AG04450 (cell line): Measurements from ENCODE around the gene DENR. TPM values are rescaled to one million over a fixed set of nuclear protein-coding genes. Genes with fewer than 3 reads are reported as not detected.
A peak's percentile ranks its signal among the peaks of the same experiment; 100 is the strongest.
"Not testable (repeated sequence)": the region's sequence is repeated elsewhere in the genome, so short reads cannot be mapped to it uniquely, and the experiment has no call there.

Source experiments
- CTCF ChIA-PET: fragments of 300-600, 350-600 bp; formaldehyde crosslinking; extraction: SDS; loops from one replicate; lab custom pipeline; 2022; ENCODE audit warnings: antibody characterized with exemption, inconsistent platforms; lab: Charles Lee
- POLR2A ChIA-PET: fragments of 350-600 bp; formaldehyde crosslinking; extraction: SDS; loops from one replicate; lab custom pipeline; 2021; ENCODE audit warnings: antibody characterized with exemption, inconsistent platforms; lab: Yijun Ruan, JAX
- DNase-seq: peaks from one replicate; pipeline ENCODE4 v3.0.0-alpha.2; 2011; ENCODE audit warnings: low read depth, low spot score
- H3K27ac ChIP-seq: one replicate; pipeline ENCODE4 v1.5.1; 2012; ENCODE audit warnings: low read depth, low read length, control low read depth
- H3K27me3 ChIP-seq: one replicate; pipeline ENCODE4 v1.6.0; 2012; ENCODE audit warnings: low read length; ENCODE audit not compliant: control insufficient read depth, insufficient read depth
- H3K4me3 ChIP-seq: 2 replicates; pipeline ENCODE4 v1.5.1; 2011; ENCODE audit warnings: mild to moderate bottlenecking, low read depth, low read length, control low read depth
- H3K9me3 ChIP-seq: 2 replicates; pipeline ENCODE4 v1.5.1; 2012; ENCODE audit warnings: low read length; ENCODE audit not compliant: control insufficient read depth, insufficient read depth
- polyA minus RNA-seq: library from RNA; depleted of rRNA, polyadenylated mRNA; stranded (reverse); fragments of >200 nt; gene quantifications from 2 replicates; pipeline ENCODE4 v1.2.3, GENCODE V29; 2011; rRNA and poly(A)+ RNA removed
- polyA plus RNA-seq: library from polyadenylated mRNA; depleted of rRNA; stranded (reverse); fragments of >200 nt; gene quantifications from 2 replicates; pipeline ENCODE4 v1.2.3, GENCODE V29; 2011; rRNA removed
- TF ChIP-seq, protein P1 (sequence below): IDR thresholded peaks from 2 replicates; pipeline ENCODE4 v1.5.1; 2011; ENCODE audit warnings: low read depth, low read length, control low read depth, inconsistent platforms

The DENR gene, protein sequence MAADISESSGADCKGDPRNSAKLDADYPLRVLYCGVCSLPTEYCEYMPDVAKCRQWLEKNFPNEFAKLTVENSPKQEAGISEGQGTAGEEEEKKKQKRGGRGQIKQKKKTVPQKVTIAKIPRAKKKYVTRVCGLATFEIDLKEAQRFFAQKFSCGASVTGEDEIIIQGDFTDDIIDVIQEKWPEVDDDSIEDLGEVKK
- 34.8 and 47.8 TPM in 2 replicates for polyA plus RNA-seq
- polyA minus RNA-seq, result 12.8 and 17.4 TPM in 2 replicates

DNA sequence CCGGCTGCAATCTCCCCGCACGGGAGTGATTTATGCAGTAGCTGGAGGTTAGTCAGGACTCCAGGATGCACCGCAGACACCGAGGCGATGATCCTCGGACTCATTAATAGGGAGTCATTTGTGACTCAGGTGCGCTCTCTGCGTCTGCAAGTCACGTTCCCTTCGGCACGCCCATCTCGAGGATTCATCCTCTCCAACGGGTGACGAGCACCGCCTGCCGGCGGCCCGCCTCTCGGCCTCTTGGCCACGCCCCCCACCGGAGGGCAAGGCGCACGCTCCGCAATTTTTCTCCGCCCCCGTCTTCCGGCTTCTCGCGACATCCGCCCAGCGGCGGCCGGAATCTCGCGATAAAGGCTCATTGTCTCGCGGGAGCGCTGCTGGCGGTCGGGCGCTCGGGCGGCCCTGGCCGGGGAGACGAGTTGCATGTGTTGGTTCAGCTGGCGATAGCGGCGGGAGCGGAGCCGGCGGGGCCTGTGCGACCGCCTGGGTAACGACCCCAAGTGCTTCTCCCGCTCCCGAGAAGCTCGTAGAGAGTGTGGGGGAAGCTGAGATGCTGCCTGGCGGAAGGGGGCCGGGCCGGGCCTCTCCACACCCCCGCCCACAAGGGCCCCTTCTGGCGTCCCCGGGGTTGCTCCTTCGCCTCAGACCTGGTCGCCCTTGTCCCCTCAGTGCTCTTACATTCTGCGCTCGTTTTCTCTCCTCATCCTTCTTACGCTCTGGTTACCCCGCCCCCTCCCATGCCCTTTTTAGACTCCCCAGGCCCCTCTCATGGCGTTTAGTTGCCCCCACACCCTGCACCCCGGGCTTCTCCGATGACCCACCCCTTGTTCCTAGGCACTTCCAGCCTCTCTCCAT, at the start of gene DENR:
Gene DENR (plus strand): TSS at position 361 of the 855 bp plus-strand sequence. CDS start 878 bp downstream, outside the sequence.
- TF ChIP-seq, protein P1, sequence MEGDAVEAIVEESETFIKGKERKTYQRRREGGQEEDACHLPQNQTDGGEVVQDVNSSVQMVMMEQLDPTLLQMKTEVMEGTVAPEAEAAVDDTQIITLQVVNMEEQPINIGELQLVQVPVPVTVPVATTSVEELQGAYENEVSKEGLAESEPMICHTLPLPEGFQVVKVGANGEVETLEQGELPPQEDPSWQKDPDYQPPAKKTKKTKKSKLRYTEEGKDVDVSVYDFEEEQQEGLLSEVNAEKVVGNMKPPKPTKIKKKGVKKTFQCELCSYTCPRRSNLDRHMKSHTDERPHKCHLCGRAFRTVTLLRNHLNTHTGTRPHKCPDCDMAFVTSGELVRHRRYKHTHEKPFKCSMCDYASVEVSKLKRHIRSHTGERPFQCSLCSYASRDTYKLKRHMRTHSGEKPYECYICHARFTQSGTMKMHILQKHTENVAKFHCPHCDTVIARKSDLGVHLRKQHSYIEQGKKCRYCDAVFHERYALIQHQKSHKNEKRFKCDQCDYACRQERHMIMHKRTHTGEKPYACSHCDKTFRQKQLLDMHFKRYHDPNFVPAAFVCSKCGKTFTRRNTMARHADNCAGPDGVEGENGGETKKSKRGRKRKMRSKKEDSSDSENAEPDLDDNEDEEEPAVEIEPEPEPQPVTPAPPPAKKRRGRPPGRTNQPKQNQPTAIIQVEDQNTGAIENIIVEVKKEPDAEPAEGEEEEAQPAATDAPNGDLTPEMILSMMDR, result peak; percentile 86
- no peaks in the 10 kb centered on the region; the same call in 1 of the 2 replicates for H3K9me3 ChIP-seq
- H3K4me3 ChIP-seq, result peak within 1 kb of the TSS; percentile 96
- H3K27me3 ChIP-seq, result no peaks in the 10 kb centered on the region
- DNase-seq, result peak; percentile 92
- CTCF ChIA-PET, result interaction anchor here (0.6 to 3.2 kb wide), 4 partner anchors 10 to 127 kb away, joined by 3 to 45 read pairs (median 4); no protein-coding TSS in a partner anchor
- POLR2A ChIA-PET, result interaction anchor here (0.6 to 0.9 kb wide), 2 partner anchors 74 to 226 kb away, joined by 3 to 4 read pairs; partner anchors contain the start of genes KNTC1 and RSRC2
- peak within 1 kb of the TSS; percentile 83 for H3K27ac ChIP-seq

GRCh38 chr12:122702890-122703611, 49.6 kb upstream of the DENR start, which contains the start of gene HCAR2:
TSS of gene HCAR2 (minus strand) at chr12:122703357. CDS start at chr12:122703283, 74 bp downstream.
- H3K27ac ChIP-seq, CTCF ChIA-PET, H3K9me3 ChIP-seq, DNase-seq, H3K27me3 ChIP-seq, H3K4me3 ChIP-seq, POLR2A ChIA-PET: not testable (repeated sequence)

DNA sequence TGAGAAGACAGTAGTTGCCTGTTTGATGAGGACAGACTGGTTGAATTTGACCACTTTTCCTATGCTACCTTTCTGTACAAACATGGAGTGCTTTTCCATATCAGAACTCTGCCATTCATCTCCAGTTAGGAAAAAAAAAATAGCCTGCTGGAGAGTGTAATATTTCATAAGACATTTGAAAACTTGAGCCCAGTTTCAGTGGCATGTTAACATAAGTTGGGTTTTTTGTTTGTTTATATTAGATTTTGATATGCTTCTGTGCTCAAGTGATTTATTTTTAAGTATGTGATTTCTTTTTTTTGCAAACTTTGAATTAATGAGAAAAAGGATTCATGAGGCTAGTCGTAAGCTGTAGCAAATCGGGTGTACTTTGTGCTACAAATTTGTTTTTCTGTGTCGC, 48.8 kb upstream of the DENR start:
- H3K9me3 ChIP-seq, H3K27ac ChIP-seq, H3K27me3 ChIP-seq, POLR2A ChIA-PET, CTCF ChIA-PET, DNase-seq, H3K4me3 ChIP-seq: not testable (repeated sequence)

DNA sequence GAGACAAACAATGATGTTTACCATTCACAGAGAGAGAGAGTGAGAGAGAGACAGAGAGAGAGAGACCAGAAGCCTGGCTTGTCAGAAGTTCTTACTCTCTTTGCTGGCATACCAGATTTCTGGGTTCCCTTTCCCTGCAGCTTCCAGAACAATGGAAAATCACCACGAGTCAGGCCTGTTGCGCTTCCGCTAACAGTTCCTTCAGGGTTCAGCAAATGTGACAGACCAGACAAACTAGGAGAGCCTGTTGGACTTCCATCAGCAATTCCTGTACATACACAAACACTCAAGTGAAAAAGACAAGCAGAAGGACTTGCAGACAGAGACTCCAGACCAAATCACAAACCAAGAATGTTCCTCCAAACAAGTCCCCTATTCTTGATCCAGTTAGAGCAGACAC, 43.3 kb upstream of the DENR start:
- CTCF ChIA-PET, H3K4me3 ChIP-seq, H3K27ac ChIP-seq, H3K9me3 ChIP-seq, DNase-seq, POLR2A ChIA-PET, H3K27me3 ChIP-seq: not testable (repeated sequence)

DNA sequence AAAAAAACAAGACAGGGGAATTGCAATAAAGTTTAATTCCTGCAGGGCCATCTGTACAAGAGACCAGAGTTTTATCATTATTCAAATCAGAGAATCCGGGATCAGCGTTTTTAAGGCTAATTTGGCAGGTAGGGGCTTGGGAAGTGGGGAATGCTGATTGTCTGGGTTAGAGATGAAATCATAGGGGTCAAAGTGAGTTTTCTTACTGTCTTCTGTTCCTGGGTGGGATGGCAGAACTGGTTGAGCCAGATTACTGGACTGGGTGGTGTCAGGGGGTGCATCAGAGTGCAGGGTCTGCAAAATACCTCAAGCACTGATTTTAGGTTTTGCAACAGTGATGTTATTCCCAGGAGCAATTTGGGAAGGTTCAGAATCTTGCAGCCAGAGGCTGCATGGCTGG, 42.3 kb upstream of the DENR start:
- POLR2A ChIA-PET, DNase-seq, H3K27me3 ChIP-seq, H3K27ac ChIP-seq, H3K4me3 ChIP-seq, CTCF ChIA-PET, H3K9me3 ChIP-seq: not testable (repeated sequence)

DNA sequence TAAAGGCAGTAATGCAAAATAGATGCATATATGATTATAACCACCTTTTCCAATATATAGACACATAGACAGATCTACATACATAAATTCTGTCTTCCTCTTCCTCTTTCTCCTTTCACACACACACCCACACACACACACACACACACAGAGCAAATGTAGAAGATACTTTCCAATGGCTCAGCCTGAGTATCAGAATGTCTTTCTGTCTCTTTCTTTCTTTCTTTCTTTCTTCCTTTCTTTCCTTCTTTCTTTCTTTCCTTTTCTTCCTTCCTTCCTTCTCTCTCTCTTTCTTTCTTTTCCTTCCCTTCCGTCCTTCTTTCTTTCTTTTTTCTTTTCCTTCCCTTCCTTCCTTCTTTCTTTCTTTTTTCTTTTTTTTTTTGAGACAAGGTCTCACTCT, 41.4 kb upstream of the DENR start:
- POLR2A ChIA-PET, H3K27ac ChIP-seq, H3K4me3 ChIP-seq: not testable (repeated sequence)

DNA sequence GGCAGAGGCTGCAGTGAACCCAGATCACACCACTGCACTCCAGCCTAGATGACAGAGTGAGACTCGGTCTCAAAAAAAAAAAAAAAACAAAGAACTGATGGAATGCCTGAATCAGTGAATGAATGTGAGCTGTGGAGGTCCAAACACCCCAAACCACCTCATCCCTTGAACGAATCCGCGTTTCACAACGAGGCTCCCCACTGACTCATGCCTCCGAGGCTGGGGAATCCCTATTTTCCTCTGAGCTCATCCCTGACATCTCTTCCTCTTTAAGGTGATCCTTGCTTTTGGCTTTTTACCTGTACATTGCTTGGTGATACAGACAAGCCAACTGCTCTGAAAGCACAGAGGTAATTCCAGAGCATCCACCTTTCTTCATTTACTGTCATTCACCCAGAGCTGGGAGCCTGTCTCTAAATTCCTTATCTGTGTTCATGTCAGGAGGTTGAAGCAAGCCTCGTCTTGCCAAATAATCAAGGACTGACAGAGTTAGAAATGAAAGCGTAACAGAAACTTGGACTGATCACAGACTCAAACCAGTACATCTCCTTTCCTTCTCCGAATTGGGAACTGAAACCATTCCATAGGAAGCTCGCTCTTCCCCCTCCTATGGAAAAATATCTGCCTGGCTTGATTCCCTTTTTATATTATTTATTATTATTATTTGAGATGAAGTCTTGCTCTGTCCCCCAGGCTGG, 39.0 kb upstream of the DENR start:
- H3K27me3 ChIP-seq, H3K4me3 ChIP-seq, POLR2A ChIA-PET, CTCF ChIA-PET, DNase-seq, H3K9me3 ChIP-seq, H3K27ac ChIP-seq: not testable (repeated sequence)

More for the DNA sequence above, 41.4 kb upstream of the DENR start:
- H3K9me3 ChIP-seq, DNase-seq, H3K27me3 ChIP-seq: not testable (repeated sequence)
- CTCF ChIA-PET, result interaction anchor here (0.5 kb wide), 1 partner anchor 95 kb away, joined by 4 read pairs; no protein-coding TSS in a partner anchor

- H3K27me3 ChIP-seq, DNase-seq, H3K4me3 ChIP-seq, H3K27ac ChIP-seq, CTCF ChIA-PET, POLR2A ChIA-PET, H3K9me3 ChIP-seq: not testable (repeated sequence)
Measured at GRCh38 chr12:122715211-122715610, 37.4 kb upstream of the DENR start.

DNA sequence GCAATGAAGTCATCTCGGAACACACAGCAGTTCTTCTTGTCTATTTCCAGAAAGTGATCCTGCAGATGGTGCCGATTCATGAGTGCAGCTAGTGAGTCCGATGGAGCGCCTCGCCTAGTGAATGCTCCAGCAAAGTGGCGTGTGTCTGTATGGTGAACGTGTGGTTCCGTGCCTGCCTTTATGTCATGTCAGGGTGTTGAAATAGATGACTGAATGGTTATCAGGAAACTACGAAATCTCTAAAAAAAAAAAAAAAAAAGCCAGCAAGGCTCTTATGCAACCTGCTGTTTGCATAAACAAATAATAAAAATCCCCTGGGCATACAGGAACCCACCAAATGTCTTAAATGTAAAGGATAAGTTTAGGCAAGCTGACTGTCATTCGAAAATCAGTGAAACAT, 36.0 kb upstream of the DENR start, which contains the start of gene HCAR3:
Gene HCAR3 (minus strand): TSS at position 154 of the 400 bp plus-strand sequence. CDS start 74 bp downstream, at position 80.
- H3K9me3 ChIP-seq, H3K4me3 ChIP-seq, H3K27ac ChIP-seq, DNase-seq, CTCF ChIA-PET, POLR2A ChIA-PET, H3K27me3 ChIP-seq: not testable (repeated sequence)
